Middle frontal gyrus (tissue), 1 donor: ENCODE data around the gene OSBPL6.

ENCODE experiments used
- DNase-seq: peaks from one replicate; pipeline ENCODE4 v3.0.0-alpha.2; 2015; ENCODE audit warnings: low spot score; ENCODE audit errors: extremely low spot score

The OSBPL6 gene

DNA sequence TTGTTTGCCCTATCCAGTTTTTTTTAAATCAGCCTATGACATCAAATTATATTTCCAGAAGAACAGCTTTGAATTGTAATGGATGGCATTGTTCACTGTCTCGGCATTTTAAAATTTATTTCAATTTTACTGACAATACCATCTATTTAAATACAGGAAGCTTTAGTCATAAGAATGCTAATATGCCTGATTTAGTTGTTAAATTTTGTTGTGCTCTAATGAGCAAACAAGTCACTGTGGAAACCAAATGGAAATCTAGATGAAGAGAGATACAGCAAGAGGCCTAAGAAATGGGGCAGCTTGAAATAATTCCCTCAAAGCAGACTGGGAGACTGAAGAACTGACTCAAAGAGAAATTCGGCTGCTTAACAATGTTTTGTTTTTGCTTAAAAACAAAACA lies 76.8 kb downstream of the OSBPL6 start:
- DNase-seq = no peak

DNA sequence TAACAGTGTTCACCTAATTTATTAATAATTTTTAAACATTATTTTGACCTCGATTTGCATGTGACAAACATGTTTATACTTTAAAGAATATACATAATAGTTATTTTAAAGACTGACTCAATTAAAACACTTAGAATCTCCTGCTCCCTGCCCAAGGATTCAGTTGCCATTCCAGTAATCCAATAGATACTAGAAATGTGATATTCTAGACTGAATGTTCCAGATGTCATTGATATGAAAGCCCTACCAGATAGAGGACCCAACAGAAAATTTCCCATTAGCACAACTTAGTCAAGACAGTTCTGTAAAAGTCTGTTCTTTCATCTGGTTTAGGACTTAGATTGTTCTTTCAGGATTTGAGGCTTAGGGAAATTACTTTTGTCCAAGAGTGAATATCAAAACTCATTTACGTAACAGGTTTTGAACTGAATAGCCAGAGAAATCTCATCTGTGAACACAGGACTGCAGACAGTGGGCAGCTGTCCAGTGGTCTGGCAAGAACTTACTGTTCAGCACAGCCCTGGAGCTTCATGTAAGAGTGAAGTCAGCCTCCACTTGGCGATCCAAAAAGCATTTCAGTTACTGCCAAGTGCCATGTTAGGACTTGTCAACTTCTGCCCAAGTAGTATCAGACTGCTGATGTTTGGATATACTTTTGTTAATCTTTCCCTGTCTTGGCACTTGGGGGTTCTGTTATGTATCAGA lies 77.5 kb downstream of the OSBPL6 start:
- DNase-seq = no peak

DNA sequence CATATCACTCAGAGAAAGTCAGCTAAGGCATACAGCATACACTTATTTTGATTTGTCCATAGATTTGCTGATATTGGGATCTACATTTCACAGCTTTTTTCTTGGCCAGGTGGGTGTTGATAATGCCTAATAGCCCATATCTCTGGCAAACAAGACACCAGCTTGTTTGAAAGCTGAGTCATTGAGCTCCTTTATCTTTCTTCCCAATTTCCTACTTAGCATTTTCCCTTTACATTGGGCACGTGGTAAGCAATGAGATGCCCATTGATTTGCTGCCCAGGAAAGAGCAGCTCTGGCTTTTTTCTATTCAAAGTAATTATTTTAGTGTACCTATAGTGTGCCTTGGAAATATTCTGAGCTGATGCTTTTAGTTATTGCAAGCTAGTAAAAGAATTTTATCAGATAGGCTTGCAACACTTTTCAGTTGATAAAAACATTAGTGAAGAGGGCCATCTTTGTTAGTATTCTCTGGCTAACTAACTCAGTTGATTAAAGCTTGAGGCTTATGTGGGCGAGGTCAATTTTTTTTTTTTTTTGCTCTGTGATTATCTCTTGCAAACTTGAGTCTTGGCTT lies 79.6 kb downstream of the OSBPL6 start:
- no peak for DNase-seq

DNA sequence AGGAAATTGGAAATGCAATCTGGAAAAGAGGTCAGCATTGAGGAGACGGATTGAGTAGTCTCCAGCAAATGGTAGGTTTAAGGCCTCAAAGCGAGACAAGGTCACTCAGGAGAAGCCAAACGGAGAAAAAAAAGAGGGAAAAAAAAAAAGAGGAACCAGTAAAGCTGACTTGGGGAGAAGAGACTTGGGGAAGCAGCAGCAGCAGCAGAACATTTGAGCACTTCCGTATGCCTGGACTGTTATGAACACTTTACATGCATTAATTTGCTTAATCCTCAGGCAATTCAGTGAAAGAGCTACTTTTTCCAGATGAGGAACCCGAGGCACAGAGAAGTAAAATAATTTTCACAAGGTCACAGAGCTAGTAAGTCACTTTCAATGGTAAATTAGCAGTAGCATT lies 81.3 kb downstream of the OSBPL6 start:
- DNase-seq = no peak

DNA sequence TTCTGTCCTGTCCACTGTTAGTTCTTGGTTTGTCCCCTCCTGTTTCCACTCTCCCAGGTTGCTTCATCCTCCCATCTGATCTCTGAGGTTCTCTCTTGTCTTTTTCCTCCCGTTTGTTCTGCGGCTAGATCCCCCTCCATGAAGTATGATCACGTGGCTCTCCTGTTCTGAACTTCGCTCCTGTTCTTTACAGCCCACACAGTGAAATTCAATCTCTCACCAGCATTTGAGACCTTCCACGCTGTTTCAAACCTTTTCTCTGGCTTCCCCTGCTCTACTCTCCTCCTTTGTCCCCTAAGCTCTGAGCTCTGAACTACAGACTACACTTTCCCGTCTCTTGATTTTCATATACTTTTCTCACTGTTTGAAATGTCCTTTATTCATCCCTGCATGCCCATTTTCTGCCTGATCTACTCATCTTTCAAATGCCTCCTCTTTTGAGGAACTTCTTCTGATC lies 83.5 kb downstream of the OSBPL6 start:
- DNase-seq = no peak

DNA sequence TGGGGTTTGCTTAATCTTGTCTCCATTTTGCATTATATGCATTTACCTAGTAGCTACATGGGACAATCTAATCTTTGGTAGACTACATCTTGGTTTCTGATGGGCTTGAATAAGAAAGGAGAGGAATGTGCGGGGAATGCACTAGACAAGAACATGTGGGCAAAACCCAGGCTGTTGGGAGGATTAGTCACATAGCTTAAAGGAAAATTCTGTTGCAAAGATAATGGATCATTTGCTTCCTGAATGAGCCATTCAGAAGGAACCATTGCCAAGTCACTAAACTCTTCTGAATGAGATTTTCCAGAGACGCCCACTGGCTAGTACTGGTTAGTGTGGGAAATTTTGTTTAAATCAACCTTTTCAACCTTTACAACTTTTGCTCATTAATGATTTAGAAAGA lies 84.8 kb downstream of the OSBPL6 start:
- DNase-seq = no peak

DNA sequence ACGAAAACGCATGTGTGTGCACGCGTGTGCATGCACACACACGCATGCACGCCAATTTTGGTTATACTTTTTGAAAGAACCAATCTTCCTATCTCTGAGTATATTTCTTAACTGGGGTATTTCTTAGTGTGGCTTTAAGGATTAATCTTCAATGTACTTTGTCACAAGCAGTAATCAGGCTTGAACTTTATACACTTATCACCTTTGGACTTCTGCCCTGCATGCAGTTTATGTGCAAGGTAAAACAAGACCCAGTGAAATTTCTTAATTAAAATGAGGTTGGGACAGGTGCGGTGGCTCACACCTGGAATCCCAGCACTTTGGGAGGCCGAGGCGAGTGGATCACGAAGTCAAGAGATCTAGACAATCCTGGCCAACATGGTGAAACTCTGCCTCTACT lies 85.3 kb downstream of the OSBPL6 start:
- DNase-seq = no peak

DNA sequence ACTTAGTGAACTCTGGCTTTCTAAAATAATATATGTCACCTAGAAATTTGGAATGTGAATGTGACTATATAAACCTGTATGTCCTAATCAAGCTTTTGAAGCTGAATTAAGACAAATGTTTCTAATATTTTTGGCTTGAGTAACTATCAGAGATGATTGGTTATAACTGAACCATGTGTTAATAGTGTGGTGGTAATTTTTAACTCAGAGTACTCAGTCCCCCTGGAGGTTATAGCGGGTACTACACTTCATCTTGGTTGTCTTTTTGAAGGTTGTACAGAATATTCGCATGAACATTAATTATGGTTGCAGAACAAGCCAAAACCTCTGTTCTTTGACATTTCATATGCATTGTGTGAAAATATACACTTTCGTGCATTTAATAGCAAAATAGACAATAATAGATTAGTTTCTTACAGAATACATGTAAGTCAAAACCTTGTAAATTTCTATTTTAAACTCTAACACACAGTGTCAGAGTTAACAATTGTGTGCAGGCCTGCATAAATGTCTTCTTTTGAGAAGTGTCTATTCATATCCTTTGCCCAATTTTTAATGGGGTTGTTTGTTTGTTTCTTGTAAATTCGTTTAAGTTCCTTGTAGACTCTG lies 86.0 kb downstream of the OSBPL6 start:
- no peak for DNase-seq

DNA sequence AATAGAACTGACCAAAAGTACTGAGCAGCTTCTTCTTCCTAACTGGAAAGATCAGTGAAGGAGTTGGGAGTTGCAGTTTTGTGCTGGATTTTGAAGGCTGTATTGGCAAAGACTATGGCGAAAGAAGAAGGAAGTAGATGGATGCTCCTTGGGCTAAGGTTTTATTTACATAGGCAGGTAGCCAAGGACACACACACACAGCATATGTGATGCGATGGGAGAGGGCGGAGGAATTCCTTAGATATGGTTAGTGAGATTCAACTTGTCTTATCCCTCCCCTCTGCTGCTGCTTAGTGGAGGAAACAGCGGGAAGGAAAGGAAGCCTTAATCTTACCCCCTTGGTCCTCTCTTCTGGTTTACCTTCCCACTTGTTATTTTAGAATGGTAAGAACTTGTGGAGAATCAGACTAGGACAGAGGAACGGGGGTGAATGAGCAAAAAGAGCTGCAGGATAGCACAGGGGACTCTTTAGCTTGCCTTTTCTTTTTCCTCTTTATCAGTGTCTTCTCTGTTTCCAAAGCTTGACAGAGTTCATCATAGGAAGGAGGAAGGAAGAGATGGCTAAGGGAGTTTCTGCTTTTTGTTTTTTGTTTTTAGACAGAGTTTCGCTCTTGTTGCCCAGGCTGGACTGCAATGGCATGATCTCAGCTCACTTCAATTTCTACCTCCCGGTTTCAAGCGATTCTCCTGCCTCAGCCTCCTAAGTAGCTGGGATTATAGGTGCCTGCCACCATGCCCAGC lies 87.9 kb downstream of the OSBPL6 start:
- DNase-seq = no peak

DNA sequence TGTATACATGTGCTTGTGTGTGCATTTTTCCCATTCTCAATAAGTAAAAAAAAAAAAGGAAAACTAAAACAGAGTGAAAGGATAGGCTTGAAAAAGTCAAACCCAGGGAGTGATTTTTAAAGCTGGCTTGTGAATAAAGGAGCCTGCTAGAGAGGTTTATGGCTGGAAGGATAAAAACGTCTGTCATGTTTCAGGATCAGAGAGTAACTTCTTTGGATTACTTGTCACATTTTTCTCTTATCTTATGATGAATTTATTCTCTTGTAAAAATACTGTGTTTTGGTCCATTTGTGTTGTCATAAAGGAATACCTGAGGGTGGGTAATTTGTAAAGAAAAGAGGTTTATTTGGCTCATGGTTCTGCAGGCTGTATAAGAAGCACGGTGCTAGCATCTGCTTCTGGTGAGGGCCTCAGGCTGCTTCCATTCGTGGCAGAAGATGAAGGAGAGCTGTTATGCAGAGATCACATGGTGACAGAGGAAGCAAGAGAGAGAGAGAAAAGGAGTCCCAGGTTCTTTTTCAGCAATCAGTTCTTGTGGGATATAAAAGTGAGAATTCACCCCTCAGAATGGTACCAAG lies 89.1 kb downstream of the OSBPL6 start:
- DNase-seq = no peak

DNA sequence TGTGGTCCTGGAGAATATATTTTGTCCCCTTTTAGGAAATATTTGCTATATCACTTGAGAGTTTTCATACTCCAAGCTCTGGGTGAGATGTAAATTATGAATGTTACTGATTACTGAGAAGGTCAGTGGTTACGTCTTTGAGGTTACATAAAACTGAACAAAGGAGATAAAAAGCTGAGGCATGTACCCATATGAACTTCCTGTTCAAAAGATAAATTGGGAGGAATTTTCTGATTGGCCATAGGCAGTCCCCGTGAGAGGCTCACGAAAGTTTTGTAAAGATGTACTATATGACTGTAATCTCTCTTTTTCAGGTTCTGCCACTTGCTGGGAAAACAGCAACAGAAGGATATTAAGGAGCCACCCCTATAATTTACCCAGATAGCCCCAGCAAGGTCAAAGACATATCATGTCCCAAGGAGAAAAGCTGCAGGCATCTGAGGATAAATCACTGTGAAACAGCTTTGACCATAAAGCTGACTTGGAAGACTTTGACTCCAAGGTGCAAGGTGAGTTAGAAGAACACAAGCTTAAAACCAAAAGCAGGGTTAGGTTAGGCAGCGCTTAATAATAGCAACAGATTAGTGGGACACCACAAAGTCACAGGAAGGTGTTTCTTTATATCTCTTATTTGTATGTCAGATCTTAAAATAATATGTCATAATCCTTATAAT lies 90.4 kb downstream of the OSBPL6 start:
- DNase-seq = no peak

DNA sequence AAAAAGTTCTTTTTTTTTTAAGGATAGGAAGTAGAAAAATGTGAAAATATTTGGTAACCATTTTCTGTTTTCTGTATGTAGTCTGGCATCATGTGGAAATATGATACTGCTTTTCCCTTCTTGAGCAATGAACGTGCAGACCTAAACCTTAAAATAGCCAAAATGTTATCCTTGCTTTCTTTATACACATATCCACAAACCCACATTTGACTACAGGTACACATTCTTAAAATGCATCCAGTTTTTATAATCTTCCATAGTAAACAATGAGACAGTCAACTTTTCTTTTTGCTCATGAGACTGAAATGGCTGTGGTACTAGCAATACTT lies 90.9 kb downstream of the OSBPL6 start:
- no peak for DNase-seq

DNA sequence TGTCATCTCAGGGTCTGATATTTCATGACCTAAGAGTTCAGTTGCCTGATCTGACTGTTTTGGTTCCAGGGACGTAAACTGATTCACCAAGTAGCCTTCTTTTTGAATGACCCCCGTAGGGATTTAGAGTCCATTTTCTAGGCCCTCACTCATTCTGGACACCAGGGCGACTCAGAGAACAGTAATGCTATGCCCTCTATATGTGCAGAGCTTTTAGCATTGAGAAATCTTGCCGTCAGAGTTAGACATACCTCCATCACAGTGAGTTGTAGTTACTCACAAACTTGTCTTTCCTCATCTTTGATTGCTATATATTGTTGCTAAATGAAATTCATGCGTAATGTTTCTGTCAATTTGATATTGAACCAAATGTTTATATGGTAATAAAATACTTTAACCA lies 92.3 kb downstream of the OSBPL6 start:
- no peak for DNase-seq

DNA sequence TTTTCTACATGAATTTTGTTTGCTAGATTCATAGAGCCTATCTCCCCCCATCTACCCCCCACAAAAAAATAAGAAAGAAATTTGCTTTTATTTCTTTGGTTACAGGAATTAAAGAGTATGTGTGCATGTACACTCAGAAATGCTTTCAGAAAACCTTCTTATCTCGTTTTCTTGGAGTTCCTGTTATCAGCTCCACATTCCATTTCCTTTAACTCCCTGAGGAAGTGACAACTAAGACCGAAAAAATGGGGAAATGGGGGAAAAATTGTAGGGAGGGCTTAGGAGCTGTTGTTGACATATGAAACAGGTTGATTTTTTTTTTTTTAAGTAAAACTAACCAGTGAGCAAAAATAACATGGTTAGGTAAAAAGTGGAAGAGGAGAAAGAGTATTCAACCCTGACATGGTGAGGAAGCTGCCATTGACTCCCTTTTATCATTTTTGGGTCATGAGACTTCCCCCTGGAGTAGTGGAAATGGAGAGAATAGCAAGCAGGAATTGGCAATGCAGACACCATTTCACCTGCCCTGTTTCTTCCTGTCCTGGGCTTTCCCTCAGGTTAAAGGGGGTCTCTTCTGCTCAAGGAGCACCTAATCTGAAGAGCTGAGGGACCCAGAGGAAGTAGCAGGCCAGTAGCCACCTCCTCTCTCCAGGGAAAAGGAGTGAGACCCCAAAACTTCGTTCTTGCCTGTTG lies 93.5 kb downstream of the OSBPL6 start:
- no peak for DNase-seq

DNA sequence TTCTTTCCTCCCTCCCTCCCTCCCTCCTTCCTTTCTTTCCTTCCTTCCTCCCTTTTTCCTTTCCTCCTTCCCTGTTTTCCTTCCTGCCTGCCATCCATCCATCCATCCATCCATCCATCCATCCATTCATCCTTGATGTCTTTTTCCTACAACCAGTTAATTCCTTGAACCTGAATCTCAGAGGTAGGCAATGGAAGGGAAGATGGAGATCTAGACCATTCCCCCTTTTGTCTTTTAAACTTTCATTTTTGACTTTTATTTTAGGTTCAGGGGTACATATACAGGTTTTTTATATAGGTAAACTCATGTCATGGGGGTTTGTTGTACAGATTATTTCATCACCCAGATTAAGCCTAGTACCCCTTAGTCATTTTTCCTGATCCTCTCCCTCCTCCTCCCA lies 97.4 kb downstream of the OSBPL6 start:
- no peak for DNase-seq

DNA sequence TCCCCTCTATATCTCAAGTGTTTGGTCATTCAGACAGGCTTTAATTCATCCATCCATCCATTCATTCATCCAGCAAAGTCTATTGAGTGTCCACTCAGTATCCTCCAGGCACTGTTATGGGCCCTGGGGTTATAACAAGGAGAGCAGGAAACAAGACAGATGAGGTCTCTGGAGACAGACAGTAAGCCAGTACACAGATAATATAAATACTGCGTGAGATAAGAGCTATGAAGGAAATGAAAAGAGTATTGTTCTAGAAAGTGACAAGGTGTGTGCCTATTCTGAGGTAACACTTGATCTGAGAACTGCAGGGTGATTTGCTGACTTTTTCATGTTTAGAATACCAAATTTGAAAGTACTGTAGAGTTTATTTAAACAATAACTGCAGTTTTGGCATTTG lies 98.3 kb downstream of the OSBPL6 start:
- no peak for DNase-seq

DNA sequence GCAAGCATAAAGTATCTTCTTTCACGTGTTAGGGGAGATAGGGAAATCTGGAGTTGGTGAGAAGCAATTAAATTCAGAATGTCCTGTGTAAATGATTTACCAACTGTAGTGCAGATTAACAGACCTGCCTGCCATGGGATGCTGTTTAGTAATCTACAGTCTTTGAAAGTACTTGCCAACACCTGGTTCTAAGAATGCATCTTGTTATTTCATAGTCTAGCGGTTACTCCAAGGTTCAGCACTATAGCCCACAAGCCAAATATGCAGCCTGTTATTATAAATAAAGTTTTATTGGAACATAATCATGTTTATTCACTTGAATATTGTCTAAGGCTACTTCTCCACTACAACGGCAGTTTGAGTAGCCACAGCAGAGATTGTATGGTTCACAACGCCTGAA lies 100.8 kb downstream of the OSBPL6 start:
- DNase-seq = no peak

DNA sequence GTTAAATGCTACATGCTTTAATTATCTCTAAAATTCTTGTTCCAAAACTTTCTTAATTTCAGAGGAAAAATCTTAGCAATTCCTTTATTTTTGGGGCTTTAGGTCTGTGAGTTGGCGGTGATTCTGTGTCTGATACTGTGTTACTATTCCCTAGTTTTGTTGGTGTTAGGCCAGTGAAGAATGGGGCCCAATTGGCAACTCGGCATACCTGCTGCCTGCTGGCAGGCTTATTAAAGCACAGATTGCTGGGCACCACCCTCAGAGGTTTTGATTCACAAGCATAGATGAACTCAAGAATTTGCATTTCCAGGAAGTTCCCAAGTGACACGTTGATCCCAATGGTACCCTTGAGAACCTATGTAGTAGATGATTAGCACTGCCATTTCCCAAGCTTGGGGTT lies 101.6 kb downstream of the OSBPL6 start:
- no peak for DNase-seq

DNA sequence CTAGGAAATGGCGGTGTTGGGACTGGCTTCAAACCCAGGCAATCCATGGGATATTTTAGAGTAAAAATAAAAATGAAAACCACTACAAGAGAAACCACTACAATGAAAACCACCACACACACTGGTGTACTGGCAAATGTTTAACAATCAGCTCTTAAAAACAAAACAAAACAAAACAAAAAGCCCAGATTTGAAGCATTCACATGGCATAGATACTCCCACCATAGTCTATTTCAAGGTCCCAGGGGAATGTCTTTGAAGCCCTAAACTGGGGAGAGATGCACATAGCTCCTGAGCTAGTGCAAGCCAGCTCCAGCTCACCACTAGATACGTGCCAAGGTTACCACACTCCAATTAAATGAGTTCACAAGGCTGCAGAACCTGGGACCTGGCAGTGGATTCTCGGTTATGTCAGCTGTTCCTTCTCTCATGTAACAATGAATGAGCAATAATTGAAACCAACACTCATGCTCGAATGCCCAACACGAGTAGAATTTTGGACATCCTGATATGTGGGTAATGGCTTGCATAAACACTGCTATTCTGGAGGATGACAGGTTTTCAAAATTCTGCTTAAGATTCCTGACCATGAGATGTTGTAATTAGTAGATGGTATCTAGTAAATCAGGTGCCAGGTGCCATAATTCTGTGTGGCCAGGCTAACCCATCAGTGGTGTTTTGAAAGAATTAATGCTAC lies 102.2 kb downstream of the OSBPL6 start:
- no peak for DNase-seq

DNA sequence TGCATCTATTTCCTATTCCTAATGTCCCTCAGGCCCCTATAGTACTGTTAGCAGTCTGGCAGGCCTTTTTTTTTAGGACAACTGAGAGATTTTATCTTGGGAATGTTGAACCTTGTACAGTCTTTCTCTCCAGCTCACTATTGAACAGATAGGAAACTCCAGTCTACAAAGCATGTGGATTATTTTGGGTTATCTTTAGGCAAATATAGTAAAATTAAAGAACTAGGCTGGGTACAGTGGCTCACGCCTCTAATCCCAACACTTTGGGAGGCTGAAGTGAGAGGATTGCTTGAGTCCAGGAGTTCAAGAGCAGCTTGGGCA lies 102.7 kb downstream of the OSBPL6 start:
- no peak for DNase-seq
